K562 (cell line): Measurements from ENCODE around the gene NOX5.

Experiments used
- ATF3 ChIP-seq, 2 experiments: fragments of 450-650 bp in 1 of 2; sonication (generic) in 1 of 2; formaldehyde crosslinking in 1 of 2; IDR thresholded peaks in 1 of 2; conservative IDR thresholded peaks in 1 of 2; 2 replicates each; pipeline versions ENCODE4 v1.6.1 to v1.8.1; 2016 to 2023; ENCODE audit warnings: mild to moderate bottlenecking in 2 of 2, moderate library complexity in 2 of 2, inconsistent platforms in 1 of 2, missing genetic modification reagents in 1 of 2
- ZNF217 ChIP-seq: sonication (generic); formaldehyde crosslinking; IDR thresholded peaks from 2 replicates; pipeline ENCODE4 v1.8.0; 2022; ENCODE audit warnings: mild to moderate bottlenecking, missing genetic modification reagents

DNA sequence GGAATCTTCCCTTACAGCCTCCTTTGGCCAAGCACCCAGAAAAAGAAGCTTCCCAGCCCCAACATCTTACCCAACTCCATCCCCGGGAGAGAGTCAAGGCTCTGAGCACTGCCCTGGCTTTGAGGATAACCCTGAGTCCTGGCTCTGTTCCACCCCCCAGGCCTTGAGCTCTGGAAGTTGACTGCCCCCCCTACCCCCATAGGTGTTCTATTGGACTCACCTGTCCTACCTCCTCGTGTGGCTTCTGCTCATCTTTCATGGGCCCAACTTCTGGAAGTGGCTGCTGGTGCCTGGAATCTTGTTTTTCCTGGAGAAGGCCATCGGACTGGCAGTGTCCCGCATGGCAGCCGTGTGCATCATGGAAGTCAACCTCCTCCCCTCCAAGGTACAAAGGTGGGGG, 22.3 kb downstream of the NOX5 start:
- TF ChIP-seq ATF3 (IDR thresholded peaks at IDR 0.05), result no peak
- no peak for TF ChIP-seq ATF3 (CRISPR knock-in tag; conservative IDR thresholded peaks at IDR 0.05)
- TF ChIP-seq ZNF217, result no peak
